Endothelial cell of umbilical vein (primary cell): ENCODE measurements around the gene PDPN.

Experiments
- CTCF ChIP-seq, 2 donors: IDR thresholded peaks; 1 replicate in 1 of 2; 2 replicates in 1 of 2; pipeline ENCODE4 v1.5.1; 2011; ENCODE audit warnings: low read length in 2 of 2, mild to moderate bottlenecking in 2 of 2, moderate library complexity in 2 of 2, control low read depth in 1 of 2, inconsistent platforms in 1 of 2, low read depth in 1 of 2; ENCODE audit not compliant: insufficient read depth in 1 of 2; ENCODE audit errors: extremely low read depth in 1 of 2
- FOS ChIP-seq: IDR thresholded peaks from 2 replicates; pipeline ENCODE4 v1.6.1; 2011; ENCODE audit warnings: mild to moderate bottlenecking, low read length, moderate library complexity, borderline replicate concordance; ENCODE audit not compliant: insufficient read depth
- MAX ChIP-seq: IDR thresholded peaks from 2 replicates; pipeline ENCODE4 v1.6.1; 2011; ENCODE audit not compliant: insufficient read depth, insufficient read length
- MYC ChIP-seq: IDR thresholded peaks from one replicate; pipeline ENCODE4 v1.6.1; 2011; ENCODE audit warnings: mild to moderate bottlenecking, low read depth, low read length
- POLR2A ChIP-seq: IDR thresholded peaks from 2 replicates; pipeline ENCODE4 v1.6.1; 2012; ENCODE audit warnings: low read depth, mild to moderate bottlenecking, control low read depth, low read length

GRCh38 chr1:13549521-13549920 is 34.1 kb upstream of the PDPN start:
- TF ChIP-seq CTCF (IDR thresholded peaks at IDR 0.05; ENCODE audit: extremely low read depth in 1 of 2, insufficient read depth in 1 of 2, low read depth in 1 of 2, low read length in 2 of 2) (no peak), MYC (no peak), POLR2A (no peak), MAX (no peak), FOS (no peak)
